Measurements from ENCODE around the gene SLC23A1.
A peak's percentile ranks its signal among the peaks of the same experiment; 100 is the strongest.
"Not testable (repeated sequence)": the region's sequence is repeated elsewhere in the genome, so short reads cannot be mapped to it uniquely, and the experiment has no call there.

SLC23A1 gene

GRCh38 chr5:139383275-139383992 lies at the start of gene SLC23A1:
Gene SLC23A1, minus strand, starts transcription at chr5:139383297. Its CDS starts 44 bp downstream, at chr5:139383253.
- no peak for DNase-seq

DNA sequence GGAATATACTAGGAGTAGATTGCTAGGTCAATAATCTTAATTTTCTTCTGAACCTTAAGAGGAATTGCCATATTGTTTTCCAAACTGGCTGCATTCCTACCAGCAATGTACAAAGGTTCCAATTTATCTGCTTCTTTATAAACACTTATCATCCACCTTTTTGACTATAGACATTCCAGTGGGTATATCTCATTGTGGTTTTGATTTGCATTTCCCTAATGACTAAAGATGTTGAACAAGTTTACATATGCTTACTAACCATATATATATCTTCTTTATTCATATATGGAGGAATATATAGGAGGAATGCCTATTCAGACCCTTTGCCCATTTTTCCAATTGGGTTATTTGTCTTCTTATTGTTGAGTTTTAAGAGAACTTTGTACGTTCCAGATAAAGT lies 48.6 kb upstream of the SLC23A1 start:
- no peak for DNase-seq

DNA sequence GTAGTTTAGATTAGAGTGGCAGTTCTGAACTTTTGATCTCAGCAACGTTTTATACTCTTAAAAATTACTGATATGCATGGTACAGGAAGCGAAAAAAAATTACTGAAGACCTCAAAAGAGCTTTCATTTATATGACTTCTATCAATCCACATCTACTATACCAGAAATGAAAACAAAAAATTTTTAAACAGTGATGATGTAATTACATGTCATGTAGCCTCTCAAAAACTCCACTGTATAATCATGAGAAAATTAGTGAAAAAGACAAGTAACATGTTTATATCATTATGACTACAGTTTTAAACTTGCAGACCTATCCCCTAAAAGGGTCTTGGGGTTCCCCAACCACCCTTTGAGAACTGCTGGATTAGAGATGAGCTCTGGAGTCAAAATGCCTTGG lies 46.9 kb upstream of the SLC23A1 start:
- DNase-seq = no peak

DNA sequence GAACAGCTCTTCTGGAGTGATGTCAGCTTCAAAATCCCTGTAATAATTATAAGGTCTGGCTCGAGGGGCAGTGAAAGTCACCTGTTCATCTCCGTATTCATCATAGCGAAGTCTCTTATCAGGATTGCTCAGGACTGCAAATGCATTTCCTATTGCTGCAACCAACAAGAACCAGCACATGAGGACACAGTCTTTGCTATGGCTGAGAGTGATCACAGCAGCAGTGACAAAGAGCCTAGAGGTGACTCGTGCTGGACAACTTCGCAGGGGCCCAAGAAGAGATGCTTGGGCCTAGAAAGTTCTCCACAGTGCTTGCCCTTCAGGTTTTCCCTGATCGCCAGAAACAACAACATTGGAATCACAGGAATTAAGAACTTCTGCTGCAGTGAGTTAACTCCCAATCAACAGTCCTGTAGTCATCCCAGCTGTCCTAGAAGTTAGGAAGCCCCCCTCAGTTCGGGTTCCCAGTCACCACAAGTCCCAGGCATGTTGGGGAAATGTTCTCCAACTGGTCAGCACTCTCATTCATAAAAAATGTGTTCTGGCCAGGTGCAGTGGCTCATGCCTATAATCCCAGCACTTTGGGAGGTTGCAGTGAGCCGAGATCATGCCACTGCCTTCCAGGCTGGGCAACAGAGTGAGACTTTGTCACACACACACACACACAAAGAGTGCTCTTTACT lies 43.2 kb upstream of the SLC23A1 start:
- DNase-seq = no peak

DNA sequence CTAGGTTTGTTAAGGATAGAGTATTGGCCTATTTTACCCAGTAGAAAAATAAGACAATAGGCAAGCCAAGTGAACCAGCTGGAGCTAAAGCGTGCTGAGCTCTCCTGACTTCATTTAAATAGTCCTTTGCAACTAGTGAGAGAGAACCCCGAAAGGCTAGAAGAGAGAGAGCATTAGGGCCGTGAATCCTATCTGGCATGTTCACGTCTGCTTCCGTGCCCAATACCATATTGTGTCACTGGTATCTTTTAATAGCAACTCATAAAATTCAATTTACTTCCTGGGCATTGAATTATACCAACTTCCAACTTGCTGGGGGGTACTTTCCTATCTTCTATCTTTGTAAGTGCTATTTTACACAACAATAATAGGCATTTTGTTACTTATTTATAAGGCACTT lies 42.4 kb upstream of the SLC23A1 start:
- DNase-seq = no peak

DNA sequence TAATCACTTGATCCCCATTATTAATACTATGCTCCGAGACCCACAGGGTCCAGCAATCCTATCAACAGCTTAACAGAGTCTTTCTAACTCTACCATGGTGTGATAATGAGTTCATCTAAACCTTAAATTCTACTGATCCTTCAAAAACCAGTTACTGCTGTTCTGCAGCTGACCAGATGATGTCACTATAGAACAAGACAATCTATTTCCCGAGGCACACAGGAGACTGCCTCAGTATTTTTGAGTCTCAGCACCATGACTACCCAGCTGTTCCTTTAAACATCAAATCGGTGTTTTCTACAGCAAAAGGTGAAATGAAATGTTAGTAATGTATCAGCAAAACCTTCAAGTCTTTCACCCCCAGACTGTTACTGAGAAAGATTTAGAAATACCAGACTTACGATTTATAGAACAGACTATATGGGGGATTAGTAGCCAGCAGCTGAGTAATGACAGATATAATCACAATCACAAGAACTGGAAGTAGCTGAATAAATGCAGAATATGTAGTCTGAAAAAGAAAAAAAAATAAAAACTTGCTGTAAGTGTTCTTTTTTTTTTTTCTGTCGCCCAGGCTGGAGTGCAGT lies 39.3 kb upstream of the SLC23A1 start:
- peak in 3 of 14 donors; percentile 10 to 27 (median 20) for DNase-seq

- no peak for DNase-seq
Measured at GRCh38 chr5:139419226-139420192, 36.4 kb upstream of the SLC23A1 start.

- no peak for DNase-seq
Measured at GRCh38 chr5:139418793-139419192, 35.7 kb upstream of the SLC23A1 start.

DNA sequence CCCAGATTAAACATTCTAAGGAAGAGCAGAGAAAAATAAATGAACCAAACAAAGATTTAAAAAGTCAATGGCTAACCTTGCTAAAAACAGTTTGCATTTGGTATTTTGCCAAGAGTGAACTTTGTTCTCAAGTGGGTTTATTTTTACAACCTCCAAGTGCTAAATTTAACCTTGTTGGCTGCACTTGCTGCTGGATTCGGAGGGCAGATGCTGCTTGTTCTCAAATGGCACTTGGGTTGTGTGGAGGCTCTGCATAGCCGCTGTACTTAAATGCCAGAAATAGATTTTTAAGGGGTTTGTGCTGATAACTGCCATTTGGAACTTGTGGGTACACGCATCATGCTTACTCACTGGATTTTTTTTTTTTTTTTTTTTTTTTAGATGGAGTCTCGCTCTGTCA lies 34.1 kb upstream of the SLC23A1 start:
- DNase-seq = no peak

DNA sequence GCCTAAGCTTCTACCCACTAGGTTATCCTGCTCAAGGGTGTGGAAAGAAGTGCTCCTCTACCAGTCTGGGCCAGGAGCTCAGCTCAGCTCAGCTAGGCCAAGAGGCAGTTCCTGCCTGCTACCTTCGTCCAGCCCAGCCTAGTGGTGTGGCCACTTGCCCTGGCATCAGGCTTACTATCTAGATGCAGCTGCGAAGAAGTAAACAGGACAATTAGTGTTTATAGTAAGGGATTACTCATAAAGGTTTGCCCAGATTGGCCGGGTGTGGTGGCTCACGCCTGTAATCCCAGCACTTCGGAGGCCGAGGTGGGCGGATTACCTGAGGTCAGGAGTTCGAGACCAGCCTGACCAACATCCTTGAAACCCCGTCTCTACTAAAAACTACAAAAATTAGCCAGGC lies 33.6 kb upstream of the SLC23A1 start:
- DNase-seq = no peak

- DNase-seq = no peak
Measured at GRCh38 chr5:139415869-139416268, 32.8 kb upstream of the SLC23A1 start.

- DNase-seq = peak in 13 of 14 donors; percentile 22 to 86 (median 69)
Measured at GRCh38 chr5:139415221-139415861, 32.2 kb upstream of the SLC23A1 start.

DNA sequence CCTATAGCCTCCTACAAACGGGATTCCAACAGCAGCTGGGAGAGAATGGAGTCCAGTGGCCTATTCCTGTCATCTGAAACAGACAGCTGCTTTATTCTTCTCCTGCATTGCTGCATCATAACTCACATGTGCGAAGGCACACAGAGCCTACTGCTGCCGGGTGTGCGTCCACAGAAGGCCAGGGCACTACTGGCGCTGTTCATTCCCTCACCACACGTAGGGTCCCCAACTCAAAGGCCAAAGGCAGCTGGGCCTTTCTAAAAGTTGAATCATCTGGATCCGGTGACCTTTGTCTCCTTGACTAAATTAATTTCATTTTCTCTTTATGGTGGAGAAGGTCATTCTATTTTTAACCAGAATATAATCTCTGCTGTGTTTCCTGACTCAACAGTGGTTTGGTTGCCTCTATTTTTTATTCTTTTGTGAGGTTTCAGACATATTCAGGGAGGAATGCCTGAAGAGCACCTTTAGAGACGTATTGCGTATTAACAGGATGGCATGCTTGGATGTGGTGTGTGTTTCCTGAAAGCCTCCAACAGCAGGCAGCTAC lies 31.6 kb upstream of the SLC23A1 start:
- DNase-seq = peak in 2 of 14 donors; percentile 30 to 65

GRCh38 chr5:139413963-139414362 lies 30.9 kb upstream of the SLC23A1 start:
- DNase-seq = no peak

DNA sequence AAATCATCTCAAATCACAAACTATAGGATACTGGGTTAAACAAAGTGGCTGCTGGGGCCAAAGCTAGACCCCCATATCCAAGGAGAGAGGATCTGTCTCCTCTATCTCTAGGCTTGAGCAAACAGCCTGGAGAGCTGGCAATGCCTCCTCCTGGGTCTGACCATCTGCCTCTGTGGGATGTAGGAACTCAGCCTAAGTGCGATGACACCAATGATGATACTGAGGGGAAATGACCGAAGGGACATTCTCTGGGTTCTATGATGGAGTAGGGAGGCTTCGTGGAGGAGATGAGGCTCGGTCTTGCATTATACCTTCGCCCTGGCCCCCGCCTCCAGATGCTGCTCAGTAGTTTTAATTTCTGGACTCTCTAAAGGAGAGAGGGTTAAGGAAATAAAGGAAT lies 30.1 kb upstream of the SLC23A1 start:
- DNase-seq = no peak

DNA sequence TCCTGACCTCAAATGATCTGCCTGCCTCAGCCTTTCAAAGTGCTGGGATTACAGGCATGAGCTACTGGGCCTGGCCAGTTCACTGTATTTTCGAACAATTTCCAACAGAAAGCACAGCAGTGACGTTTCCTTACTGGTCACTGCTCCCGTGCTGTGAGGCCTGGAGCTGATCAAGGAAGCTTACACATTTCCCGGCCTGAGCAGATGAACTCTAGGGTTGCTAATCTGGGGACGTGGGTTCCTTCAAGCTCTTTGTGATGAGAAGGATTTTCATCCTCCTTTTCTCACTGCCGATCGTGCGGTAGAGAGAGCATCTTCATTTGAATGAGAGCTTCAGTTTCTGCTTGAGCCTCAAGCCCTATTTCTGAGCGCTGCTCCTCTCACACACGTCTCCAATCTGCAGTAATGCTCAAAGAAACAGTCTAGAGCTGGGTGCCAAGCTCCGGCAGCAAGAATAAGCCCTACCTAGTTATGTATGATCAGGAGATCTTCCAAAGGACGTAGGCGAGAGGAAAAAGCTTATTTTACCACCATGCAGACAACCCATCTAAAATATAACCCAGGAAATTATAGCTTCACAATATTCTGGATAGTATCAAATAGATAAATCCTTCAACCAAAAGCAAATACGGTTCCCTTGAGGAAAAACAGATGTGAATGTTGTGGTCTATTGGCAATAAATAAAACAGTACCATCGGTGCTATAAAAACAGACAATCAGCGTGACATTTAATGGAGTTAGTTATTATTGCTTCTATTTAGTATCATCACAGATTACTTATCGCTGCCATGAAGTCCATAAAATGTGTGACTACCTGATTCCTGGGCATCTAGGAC lies 28.1 kb upstream of the SLC23A1 start:
- no peak for DNase-seq

GRCh38 chr5:139410121-139410992 lies 27.3 kb upstream of the SLC23A1 start:
- DNase-seq = no peak

DNA sequence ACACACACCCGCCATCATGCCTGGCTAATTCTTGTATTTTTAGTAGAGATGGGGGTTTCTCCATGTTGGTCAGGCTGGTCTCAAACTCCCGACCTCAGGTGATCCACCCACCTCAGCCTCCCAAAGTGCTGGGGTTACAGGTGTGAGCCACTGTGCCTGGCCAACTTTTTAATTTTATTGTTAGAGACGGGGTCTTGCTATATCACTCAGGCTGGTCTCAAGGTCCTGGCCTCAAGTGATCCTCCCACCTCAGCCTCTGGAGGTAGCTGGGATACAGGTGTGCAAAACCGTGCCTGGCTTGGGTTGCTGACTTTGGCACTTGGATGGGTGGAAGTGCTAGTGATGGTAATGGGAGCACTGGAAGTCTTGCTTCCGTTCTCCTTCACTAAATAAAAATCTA lies 26.0 kb upstream of the SLC23A1 start:
- DNase-seq = not testable (repeated sequence)

DNA sequence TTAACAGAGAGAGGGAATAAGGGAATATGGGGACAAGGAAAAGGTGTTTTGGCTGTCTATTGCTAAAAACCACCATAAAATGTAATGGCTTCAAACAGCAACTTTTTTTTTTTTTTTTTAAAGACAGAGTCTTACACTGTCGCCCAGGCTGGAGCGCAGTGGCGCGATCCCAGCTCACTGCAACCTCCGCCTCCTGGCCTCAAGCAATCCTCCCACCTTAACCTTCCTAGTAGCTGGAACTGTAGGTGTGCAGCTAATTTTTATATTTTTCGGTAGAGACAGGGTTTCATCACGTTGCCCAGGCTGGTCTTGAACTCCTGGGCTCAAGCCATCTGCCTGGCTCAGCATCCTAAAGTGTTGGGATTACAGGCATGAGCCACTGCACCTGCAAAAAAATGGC lies 25.1 kb upstream of the SLC23A1 start:
- no peak for DNase-seq

GRCh38 chr5:139407517-139407916 lies 24.4 kb upstream of the SLC23A1 start:
- DNase-seq = no peak

Measured in C1 segment of cervical spinal cord (tissue), 14 donors.